Measurements from ENCODE around the gene UPK2. TPM values are rescaled to one million over a fixed set of nuclear protein-coding genes. Genes with fewer than 3 reads are reported as not detected.

The UPK2 gene
- total RNA-seq, 2 experiments from 2014 or later: not detected

DNA sequence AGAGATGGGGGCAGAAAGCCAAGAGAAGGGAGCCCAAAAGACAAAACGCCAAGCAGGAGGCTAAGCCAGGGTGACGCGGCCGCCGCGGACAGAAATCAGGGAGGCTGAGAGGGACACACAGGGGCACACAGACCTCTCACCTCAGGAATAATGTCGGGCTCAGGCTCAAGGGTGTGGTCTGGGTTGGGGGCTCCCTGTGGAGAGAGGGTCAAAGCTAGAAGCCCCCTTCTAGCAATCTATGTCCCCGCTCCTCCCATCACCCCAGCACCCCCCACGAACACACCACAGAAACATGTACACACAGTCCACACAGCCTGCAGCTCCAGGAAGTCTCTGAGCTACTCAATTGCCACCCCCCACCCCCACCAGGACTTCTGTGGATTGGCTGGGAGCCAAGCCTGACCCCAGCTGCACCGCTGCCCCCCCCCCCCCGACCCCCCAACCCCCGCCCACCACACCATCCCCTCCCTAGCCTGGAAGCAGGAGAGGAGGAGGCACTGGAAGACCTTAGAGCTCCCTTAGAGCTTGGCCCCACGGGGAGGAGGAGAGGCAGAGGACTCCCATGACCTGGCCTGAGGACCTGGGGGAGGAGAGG lies 37.3 kb upstream of the UPK2 start:
- ChIA-PET POLR2A (interaction anchor here (0.7 kb wide), 1 partner anchor 9 kb away, joined by 3 read pairs; no protein-coding TSS in a partner anchor), CTCF (no interaction called here)
- H3K9me3 Mint-ChIP-seq: no peaks in the 10 kb centered on the region
- intact Hi-C loops (cut with micrococcal nuclease): no loop called here
- no peaks in the 10 kb centered on the region for H3K27me3 Mint-ChIP-seq
- DNase-seq: no peak
- peak overlapping the region; percentile 92 for H3K4me3 Mint-ChIP-seq
- H3K36me3 Mint-ChIP-seq: peaks cover 4% of the 10 kb centered on the region
- peak overlapping the region; percentile 100 for H3K27ac Mint-ChIP-seq
- peaks cover 91% of the 10 kb centered on the region for H3K4me1 Mint-ChIP-seq (ENCODE audit: low read depth)

- intact Hi-C loops (cut with micrococcal nuclease): no loop called here
- H3K4me3 Mint-ChIP-seq: peak overlapping the region; percentile 63
- DNase-seq: no peak
- no peaks in the 10 kb centered on the region for H3K9me3 Mint-ChIP-seq
- peaks cover 70% of the 10 kb centered on the region for H3K4me1 Mint-ChIP-seq (ENCODE audit: low read depth)
- H3K27me3 Mint-ChIP-seq: no peaks in the 10 kb centered on the region
- peaks cover 7% of the 10 kb centered on the region for H3K36me3 Mint-ChIP-seq
- CTCF ChIA-PET: no interaction called here
- peak overlapping the region; percentile 100 for H3K27ac Mint-ChIP-seq
- POLR2A ChIA-PET: interaction anchor here (1.2 to 4.1 kb wide), 2 partner anchors 8 to 38 kb away, joined by 4 to 56 read pairs; partner anchors contain the start of gene CXCR5
These were observed 34.8 kb upstream of the UPK2 start for GRCh38 chr11:118921121-118921928.

- no peaks in the 10 kb centered on the region for H3K9me3 Mint-ChIP-seq
- peak overlapping the region; percentile 100 for H3K27ac Mint-ChIP-seq
- intact Hi-C loops (cut with micrococcal nuclease): no loop called here
- ChIA-PET CTCF (interaction anchor here (0.9 to 2.8 kb wide), 4 partner anchors 16 to 233 kb away, joined by 3 to 16 read pairs (median 6); partner anchors contain the start of gene DDX6), POLR2A (interaction anchor here (0.8 to 4.1 kb wide), 5 partner anchors 9 to 173 kb away, joined by 3 to 56 read pairs (median 3); partner anchors contain the start of gene CXCR5)
- H3K4me3 Mint-ChIP-seq: peak overlapping the region; percentile 78
- no peak for DNase-seq
- no peaks in the 10 kb centered on the region for H3K27me3 Mint-ChIP-seq
- H3K36me3 Mint-ChIP-seq: peaks cover 7% of the 10 kb centered on the region
- peaks cover 70% of the 10 kb centered on the region for H3K4me1 Mint-ChIP-seq (ENCODE audit: low read depth)
These were observed 34.0 kb upstream of the UPK2 start for GRCh38 chr11:118921929-118922744.

- no peaks in the 10 kb centered on the region for H3K27me3 Mint-ChIP-seq
- peak overlapping the region; percentile 88 for H3K27ac Mint-ChIP-seq
- peaks cover 3% of the 10 kb centered on the region for H3K36me3 Mint-ChIP-seq
- ChIA-PET POLR2A (interaction anchor here (0.6 to 4.1 kb wide), 6 partner anchors 10 to 172 kb away, joined by 3 to 56 read pairs (median 3); partner anchors contain the start of genes CXCR5 and DDX6), CTCF (interaction anchor here (0.9 to 2.8 kb wide), 4 partner anchors 17 to 233 kb away, joined by 3 to 16 read pairs (median 6); partner anchors contain the start of gene DDX6)
- DNase-seq: no peak
- intact Hi-C loops (cut with micrococcal nuclease): no loop called here
- H3K4me3 Mint-ChIP-seq: peak overlapping the region; percentile 78
- no peaks in the 10 kb centered on the region for H3K9me3 Mint-ChIP-seq
- H3K4me1 Mint-ChIP-seq (ENCODE audit: low read depth): peaks cover 70% of the 10 kb centered on the region
These were observed 33.1 kb upstream of the UPK2 start for GRCh38 chr11:118922745-118923627.

DNA sequence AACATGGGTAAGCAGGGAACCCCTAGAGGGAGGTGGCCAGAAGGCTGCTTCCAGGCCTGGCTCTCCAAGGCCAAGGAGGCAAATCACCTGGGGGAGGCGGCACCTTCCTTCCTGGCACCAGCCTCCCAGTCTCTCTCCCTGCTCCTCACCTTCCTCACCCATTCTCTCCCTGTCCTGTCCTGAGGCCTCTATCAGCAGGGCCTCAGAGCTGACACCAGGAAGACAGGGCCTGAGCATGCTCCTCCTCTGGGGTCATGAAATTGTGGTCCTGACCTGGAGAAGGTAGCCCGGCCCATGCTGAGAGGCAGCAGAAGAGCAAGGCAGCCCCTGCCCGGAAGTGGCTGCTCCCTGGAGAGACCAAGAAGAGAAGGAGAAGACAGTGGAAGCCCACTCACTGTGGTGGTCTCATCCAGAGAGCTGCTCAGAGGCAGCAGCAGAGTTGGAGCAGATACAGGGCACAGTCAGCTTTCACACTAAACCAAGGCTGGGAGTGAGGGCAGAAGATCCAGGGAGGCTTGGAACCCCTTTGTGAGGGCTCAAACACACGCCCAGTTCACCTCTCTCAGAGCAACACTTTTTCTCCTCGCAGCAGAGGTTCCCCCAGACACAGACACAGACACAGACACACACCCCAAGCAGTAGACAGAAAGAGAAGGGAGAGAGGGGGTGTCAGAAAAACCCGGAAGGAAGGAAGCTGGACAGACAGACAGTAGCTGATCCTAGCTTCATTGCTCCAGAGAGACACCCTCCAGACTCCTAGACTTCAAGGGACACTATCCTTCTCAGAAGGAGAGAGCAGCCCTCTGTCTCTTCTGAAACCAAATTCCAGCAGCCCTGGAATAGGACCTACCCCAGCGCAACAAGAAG lies 32.1 kb upstream of the UPK2 start:
- CTCF ChIA-PET: interaction anchor here (1.5 to 2.8 kb wide), 3 partner anchors 11 to 234 kb away, joined by 5 to 16 read pairs (median 10); no protein-coding TSS in a partner anchor
- intact Hi-C loops (cut with micrococcal nuclease): no loop called here
- H3K27ac Mint-ChIP-seq: peak overlapping the region; percentile 88
- H3K9me3 Mint-ChIP-seq: no peaks in the 10 kb centered on the region
- no peaks in the 10 kb centered on the region for H3K27me3 Mint-ChIP-seq
- POLR2A ChIA-PET: interaction anchor here (0.6 to 4.1 kb wide), 6 partner anchors 11 to 171 kb away, joined by 3 to 56 read pairs (median 8); partner anchors contain the start of gene DDX6
- peaks cover 67% of the 10 kb centered on the region for H3K4me1 Mint-ChIP-seq (ENCODE audit: low read depth)
- no peak for DNase-seq
- H3K36me3 Mint-ChIP-seq: peaks cover 3% of the 10 kb centered on the region
- peak overlapping the region; percentile 78 for H3K4me3 Mint-ChIP-seq

DNA sequence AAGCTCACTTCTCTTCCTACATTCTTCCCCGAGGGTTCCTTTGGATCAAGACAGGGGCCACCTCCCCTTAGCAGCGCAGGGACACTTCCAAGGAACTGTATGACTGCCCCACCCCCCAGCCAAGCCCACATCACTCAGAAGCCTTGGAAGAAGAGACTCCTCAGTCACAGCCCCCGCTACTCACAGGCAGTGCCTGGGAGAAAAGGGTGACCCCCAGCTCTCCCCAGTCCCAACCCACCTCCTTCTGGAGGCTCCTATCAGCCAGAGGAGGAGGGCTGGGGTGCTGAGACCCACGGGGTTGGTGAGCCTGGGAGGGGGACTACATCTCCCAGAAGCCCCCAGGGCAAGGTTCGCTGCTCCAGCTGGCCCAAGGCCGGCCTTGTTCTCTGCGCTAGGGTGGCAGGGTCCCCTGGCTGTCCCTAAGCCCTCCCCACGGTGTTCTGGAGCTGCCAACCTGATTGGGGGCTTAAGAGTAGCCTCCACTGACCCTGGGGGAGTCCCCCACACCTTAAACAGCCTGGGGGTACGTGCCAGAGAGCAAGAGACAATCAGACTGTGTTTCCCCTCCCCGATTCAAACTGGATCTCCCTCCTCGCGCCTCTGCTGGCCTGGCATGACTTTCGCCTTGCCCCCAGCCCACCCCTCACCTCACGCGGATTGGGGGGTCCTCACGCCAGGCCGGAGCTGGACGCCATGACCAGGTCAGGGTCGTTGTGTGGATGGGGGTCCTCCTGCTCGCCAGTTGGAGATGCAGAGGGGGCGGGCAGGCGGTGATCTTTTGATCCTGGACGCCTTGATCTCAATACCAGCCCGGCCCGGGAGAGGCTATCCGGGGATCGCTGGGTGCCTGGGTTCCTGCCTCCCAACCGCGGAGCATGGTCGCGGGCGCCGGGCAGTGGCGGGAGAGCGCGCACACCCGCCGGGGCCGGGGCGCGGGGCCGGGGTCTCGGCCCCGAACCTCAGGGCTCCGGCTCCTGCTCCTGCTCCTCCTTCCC lies 31.2 kb upstream of the UPK2 start:
- H3K4me3 Mint-ChIP-seq: peak overlapping the region; percentile 78
- H3K27ac Mint-ChIP-seq: peak overlapping the region; percentile 88
- ChIA-PET POLR2A (interaction anchor here (0.9 to 4.1 kb wide), 8 partner anchors 10 to 136 kb away, joined by 3 to 56 read pairs (median 6); partner anchors contain the start of genes CENATAC and DDX6), CTCF (interaction anchor here (0.9 to 9.9 kb wide), 12 partner anchors 10 to 235 kb away, joined by 3 to 311 read pairs (median 5); no protein-coding TSS in a partner anchor)
- H3K4me1 Mint-ChIP-seq (ENCODE audit: low read depth): peaks cover 58% of the 10 kb centered on the region
- DNase-seq: peak; percentile 70
- intact Hi-C loops (cut with micrococcal nuclease): loop anchor here (5.0 kb wide), 3 partner anchors 33 to 182 kb away; partner anchors contain the start of genes C2CD2L, RPS25 and TRAPPC4
- H3K9me3 Mint-ChIP-seq: no peaks in the 10 kb centered on the region
- no peaks in the 10 kb centered on the region for H3K27me3 Mint-ChIP-seq
- peaks cover 3% of the 10 kb centered on the region for H3K36me3 Mint-ChIP-seq

GRCh38 chr11:118927554-118928100 lies 28.5 kb upstream of the UPK2 start:
- peak overlapping the region; percentile 94 for H3K4me3 Mint-ChIP-seq
- no peak for DNase-seq
- no peaks in the 10 kb centered on the region for H3K9me3 Mint-ChIP-seq
- ChIA-PET CTCF (interaction anchor here (0.7 to 9.9 kb wide), 5 partner anchors 10 to 238 kb away, joined by 3 to 311 read pairs (median 4); no protein-coding TSS in a partner anchor), POLR2A (interaction anchor here (0.7 to 3.6 kb wide), 3 partner anchors 9 to 51 kb away, joined by 3 to 37 read pairs (median 3); no protein-coding TSS in a partner anchor)
- H3K27me3 Mint-ChIP-seq: no peaks in the 10 kb centered on the region
- peaks cover 3% of the 10 kb centered on the region for H3K36me3 Mint-ChIP-seq
- H3K4me1 Mint-ChIP-seq (ENCODE audit: low read depth): peaks cover 51% of the 10 kb centered on the region
- intact Hi-C loops (cut with micrococcal nuclease): loop anchor here (1.0 to 5.0 kb wide), 8 partner anchors 13 to 194 kb away; partner anchors contain the start of genes C2CD2L, DDX6, HINFP and RPS25
- H3K27ac Mint-ChIP-seq: peak overlapping the region; percentile 98

DNA sequence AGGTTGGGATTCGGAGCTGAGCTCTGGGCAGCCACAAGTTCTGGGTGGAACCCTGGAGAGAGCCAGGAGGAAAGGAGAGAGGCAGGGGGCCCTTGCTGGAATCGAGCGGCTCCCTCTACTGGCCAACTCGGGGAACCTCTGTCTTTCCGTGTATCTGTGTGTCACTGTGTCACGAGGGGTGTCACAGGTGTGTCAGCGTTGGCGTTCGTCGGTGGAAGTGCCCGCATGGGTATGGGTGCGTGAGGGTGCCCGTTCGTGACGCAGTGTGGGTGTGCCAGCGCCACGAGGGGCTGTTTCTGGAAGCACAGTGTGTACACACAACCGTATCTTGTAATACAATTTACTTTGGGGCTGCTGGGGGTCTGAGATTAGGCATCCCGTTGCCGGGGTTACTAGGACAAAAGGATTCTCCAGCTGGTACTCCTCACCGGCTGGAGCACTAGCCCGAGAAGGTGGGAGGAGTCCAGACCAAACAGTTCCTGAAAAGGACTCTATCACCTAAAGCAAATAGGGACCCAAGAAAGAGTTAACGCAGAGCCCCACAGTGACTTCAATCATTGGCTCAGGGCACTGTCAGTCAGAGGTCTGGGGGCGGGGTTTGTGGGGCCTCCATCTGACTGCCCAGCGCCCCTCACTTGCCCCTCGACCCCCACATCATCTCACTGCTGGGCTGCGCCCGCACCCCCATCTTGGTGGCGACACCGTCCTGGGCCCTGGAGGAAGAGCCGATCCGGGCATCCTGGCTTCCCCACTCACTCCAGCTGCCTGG lies 27.8 kb upstream of the UPK2 start:
- ChIA-PET POLR2A (interaction anchor here (0.9 to 3.6 kb wide), 4 partner anchors 10 to 139 kb away, joined by 3 to 37 read pairs (median 11); no protein-coding TSS in a partner anchor), CTCF (interaction anchor here (0.6 to 9.9 kb wide), 8 partner anchors 9 to 239 kb away, joined by 3 to 311 read pairs (median 4); no protein-coding TSS in a partner anchor)
- Mint-ChIP-seq H3K4me1 (ENCODE audit: low read depth) (peaks cover 44% of the 10 kb centered on the region), H3K4me3 (peak overlapping the region; percentile 94), H3K27ac (peak overlapping the region; percentile 98), H3K9me3 (no peaks in the 10 kb centered on the region), H3K27me3 (no peaks in the 10 kb centered on the region), H3K36me3 (peaks cover 3% of the 10 kb centered on the region)
- intact Hi-C loops (cut with micrococcal nuclease): loop anchor here (1.0 to 5.0 kb wide), 8 partner anchors 14 to 193 kb away; partner anchors contain the start of genes C2CD2L, DDX6, HINFP and RPS25
- DNase-seq: peak; percentile 95
